K562 (cell line): ENCODE measurements around the gene TRPC4.

Source experiments
- ELF2 ChIP-seq: fragments of 250-450 bp; sonication (Bioruptor Pico); IDR thresholded peaks from 2 replicates; pipeline ENCODE4 v1.5.0; 2021; ENCODE audit warnings: mild to moderate bottlenecking
- NCOA1 ChIP-seq: fragments of 450-650 bp; IDR thresholded peaks from 2 replicates; pipeline ENCODE4 v1.6.1; 2016; ENCODE audit warnings: low read depth
- RAD21 ChIP-seq, 2 experiments: fragments of 250-450 bp in 1 of 2; fragments of 450-650 bp in 1 of 2; sonication (Bioruptor Pico) in 1 of 2; formaldehyde crosslinking in 1 of 2; IDR thresholded peaks in 1 of 2; conservative IDR thresholded peaks in 1 of 2; 2 replicates each; pipeline versions ENCODE4 v1.4.0 to v1.8.0; 2020 to 2022; ENCODE audit warnings: mild to moderate bottlenecking in 2 of 2, moderate library complexity in 1 of 2
- RCOR1 ChIP-seq, 2 experiments: IDR thresholded peaks; 2 replicates each; pipeline ENCODE4 v1.6.1; 2012; ENCODE audit warnings: low read depth in 2 of 2, low read length in 2 of 2, borderline replicate concordance in 1 of 2, improper control_type of control experiment in 1 of 2
- SIX5 ChIP-seq, 2 experiments: IDR thresholded peaks; 2 replicates each; pipeline ENCODE4 v1.6.1; 2011; ENCODE audit warnings: low read length in 2 of 2, borderline replicate concordance in 1 of 2, low read depth in 1 of 2, mild to moderate bottlenecking in 1 of 2, moderate library complexity in 1 of 2; ENCODE audit not compliant: insufficient read depth in 1 of 2
- ZC3H4 ChIP-seq: sonication (generic); formaldehyde crosslinking; IDR thresholded peaks from 2 replicates; pipeline ENCODE4 v1.9.0; 2021; ENCODE audit warnings: missing genetic modification reagents, borderline replicate concordance
- ZNF174 ChIP-seq: fragments of 250-450 bp; sonication (Bioruptor Pico); IDR thresholded peaks from 2 replicates; pipeline ENCODE4 v1.4.0; 2020; ENCODE audit warnings: mild to moderate bottlenecking
- TF ChIP-seq, protein P1 (sequence below): IDR thresholded peaks from 3 replicates; pipeline ENCODE4 v1.6.1; 2011; ENCODE audit warnings: borderline replicate concordance, mild to moderate bottlenecking, moderate library complexity; ENCODE audit not compliant: insufficient read length; ENCODE audit errors: extremely low read depth

DNA sequence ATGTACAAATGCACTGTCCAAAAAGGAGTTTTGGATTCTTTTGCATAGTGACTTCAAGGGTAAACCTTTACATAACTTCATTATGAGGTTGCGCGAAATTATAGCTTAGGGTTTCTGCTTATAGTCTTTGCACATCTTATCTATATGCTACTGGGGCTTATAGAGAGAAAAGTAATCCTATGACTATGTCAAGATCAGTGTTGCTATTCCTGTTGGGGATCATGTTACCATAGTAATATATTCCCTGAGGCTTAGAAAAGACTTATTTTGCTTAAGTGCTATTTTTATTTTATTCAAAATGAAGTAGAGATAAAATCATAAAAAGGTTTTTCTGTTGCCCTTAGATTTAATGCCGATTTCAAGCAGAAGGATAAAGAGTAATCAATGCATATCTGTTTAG lies 256.3 kb downstream of the TRPC4 start:
- TF ChIP-seq ZC3H4 (CRISPR knock-in tag) (no peak), SIX5 (IDR thresholded peaks at IDR 0.05; ENCODE audit: borderline replicate concordance in 1 of 2, insufficient read depth in 1 of 2, low read depth in 1 of 2, low read length in 2 of 2) (no peak), RCOR1 (IDR thresholded peaks at IDR 0.05; ENCODE audit: borderline replicate concordance in 1 of 2, low read depth in 2 of 2, low read length in 2 of 2) (no peak), NCOA1 (no peak), ELF2 (CRISPR knock-in tag) (no peak), RAD21 (CRISPR knock-in tag; conservative IDR thresholded peaks at IDR 0.05 in 1 of 2, IDR thresholded peaks at IDR 0.05 in 1 of 2) (no peak), ZNF174 (CRISPR knock-in tag) (no peak)
- TF ChIP-seq, protein P1, sequence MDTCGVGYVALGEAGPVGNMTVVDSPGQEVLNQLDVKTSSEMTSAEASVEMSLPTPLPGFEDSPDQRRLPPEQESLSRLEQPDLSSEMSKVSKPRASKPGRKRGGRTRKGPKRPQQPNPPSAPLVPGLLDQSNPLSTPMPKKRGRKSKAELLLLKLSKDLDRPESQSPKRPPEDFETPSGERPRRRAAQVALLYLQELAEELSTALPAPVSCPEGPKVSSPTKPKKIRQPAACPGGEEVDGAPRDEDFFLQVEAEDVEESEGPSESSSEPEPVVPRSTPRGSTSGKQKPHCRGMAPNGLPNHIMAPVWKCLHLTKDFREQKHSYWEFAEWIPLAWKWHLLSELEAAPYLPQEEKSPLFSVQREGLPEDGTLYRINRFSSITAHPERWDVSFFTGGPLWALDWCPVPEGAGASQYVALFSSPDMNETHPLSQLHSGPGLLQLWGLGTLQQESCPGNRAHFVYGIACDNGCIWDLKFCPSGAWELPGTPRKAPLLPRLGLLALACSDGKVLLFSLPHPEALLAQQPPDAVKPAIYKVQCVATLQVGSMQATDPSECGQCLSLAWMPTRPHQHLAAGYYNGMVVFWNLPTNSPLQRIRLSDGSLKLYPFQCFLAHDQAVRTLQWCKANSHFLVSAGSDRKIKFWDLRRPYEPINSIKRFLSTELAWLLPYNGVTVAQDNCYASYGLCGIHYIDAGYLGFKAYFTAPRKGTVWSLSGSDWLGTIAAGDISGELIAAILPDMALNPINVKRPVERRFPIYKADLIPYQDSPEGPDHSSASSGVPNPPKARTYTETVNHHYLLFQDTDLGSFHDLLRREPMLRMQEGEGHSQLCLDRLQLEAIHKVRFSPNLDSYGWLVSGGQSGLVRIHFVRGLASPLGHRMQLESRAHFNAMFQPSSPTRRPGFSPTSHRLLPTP: no peak
